Measurements from ENCODE around the gene FN3K. TPM values are rescaled to one million over a fixed set of nuclear protein-coding genes. Genes with fewer than 3 reads are reported as not detected.

The FN3K gene
- total and polyA plus RNA-seq, 2 donors (not counting 3 experiments of a cell fraction or from before 2014, with no cell fraction given) = 2.0 to 12.0 TPM

- H3K27me3 ChIP-seq (ENCODE audit: control insufficient read depth in 2 of 2, insufficient read depth in 2 of 2, low read length in 2 of 2) = no peaks in the 10 kb centered on the region
- H3K4me1 ChIP-seq (ENCODE audit: control insufficient read depth, extremely low read depth, insufficient read depth, low read length) = no peaks in the 10 kb centered on the region
- intact Hi-C loops (cut with micrococcal nuclease) (loop anchor here (2.0 kb wide), 1 partner anchor 422 kb away; no protein-coding TSS in a partner anchor), dilution Hi-C loops (cut with MboI; ENCODE audit: extremely low pct_ligation_motif_present, low sequenced_read_pairs) (no loop called here)
- H3K4me3 ChIP-seq (replicated peaks in 1 of 3; ENCODE audit: insufficient read depth in 1 of 3, low read depth in 1 of 3, low read length in 3 of 3) = no peak overlapping the region
- no TSS peak for BruUV-seq (replicated peaks)
- H3K9me3 ChIP-seq (replicated peaks; ENCODE audit: control insufficient read depth, insufficient read depth, low read length) = no peaks in the 10 kb centered on the region
- no peak overlapping the region for H3K9ac ChIP-seq (replicated peaks; ENCODE audit: extremely low read depth, insufficient read depth, low read length)
- peak; percentile 44 for DNase-seq (ENCODE audit: low read depth, low spot score)
- H3K9me1 ChIP-seq (replicated peaks; ENCODE audit: control insufficient read depth, extremely low read depth, insufficient read depth, low read length) = no peaks in the 10 kb centered on the region
- no peak overlapping the region for H3K4me2 ChIP-seq (ENCODE audit: insufficient read depth, low read length)
- no peak overlapping the region for H3K27ac ChIP-seq (ENCODE audit: insufficient read depth, low read depth, low read length)
- FAIRE-seq = peak; percentile 78
- H4K20me1 ChIP-seq (replicated peaks; ENCODE audit: control insufficient read depth, extremely low read depth, insufficient read depth, low read length) = no peaks in the 10 kb centered on the region
- ChIA-PET CTCF (interaction anchor here (0.5 to 0.9 kb wide), 3 partner anchors 14 to 139 kb away, joined by 3 read pairs; no protein-coding TSS in a partner anchor), POLR2A (no interaction called here)
- H3K79me2 ChIP-seq (ENCODE audit: control insufficient read depth, insufficient read depth, low read length) = no peaks in the 10 kb centered on the region
- peaks cover 0 to 2% of the 10 kb centered on the region in 2 experiments for H3K36me3 ChIP-seq (ENCODE audit: control insufficient read depth in 2 of 2, extremely low read depth in 1 of 2, insufficient read depth in 2 of 2, low read length in 2 of 2)
- no peak overlapping the region for H2AFZ ChIP-seq (ENCODE audit: low read depth, low read length)
- TF ChIP-seq MAX (IDR thresholded peaks at IDR 0.05; ENCODE audit: insufficient read depth, insufficient read length) (no peak), CTCF (IDR thresholded peaks at IDR 0.05; ENCODE audit: extremely low read depth in 1 of 2, insufficient read depth in 1 of 2, low read depth in 1 of 2, low read length in 2 of 2) (peak; percentile 92 to 93)
Observed at GRCh38 chr17:82775001-82775823, 39.8 kb downstream of the FN3K start.

- Histone ChIP-seq H3K4me3 (replicated peaks in 1 of 3; ENCODE audit: insufficient read depth in 1 of 3, low read depth in 1 of 3, low read length in 3 of 3) (no peak overlapping the region), H3K4me2 (ENCODE audit: insufficient read depth, low read length) (no peak overlapping the region), H3K9ac (replicated peaks; ENCODE audit: extremely low read depth, insufficient read depth, low read length) (no peak overlapping the region), H3K9me1 (replicated peaks; ENCODE audit: control insufficient read depth, extremely low read depth, insufficient read depth, low read length) (no peaks in the 10 kb centered on the region), H3K79me2 (ENCODE audit: control insufficient read depth, insufficient read depth, low read length) (no peaks in the 10 kb centered on the region), H3K9me3 (replicated peaks; ENCODE audit: control insufficient read depth, insufficient read depth, low read length) (no peaks in the 10 kb centered on the region), H4K20me1 (replicated peaks; ENCODE audit: control insufficient read depth, extremely low read depth, insufficient read depth, low read length) (no peaks in the 10 kb centered on the region), H3K27ac (ENCODE audit: insufficient read depth, low read depth, low read length) (no peak overlapping the region), H2AFZ (ENCODE audit: low read depth, low read length) (no peak overlapping the region), H3K36me3 (ENCODE audit: control insufficient read depth in 2 of 2, extremely low read depth in 1 of 2, insufficient read depth in 2 of 2, low read length in 2 of 2) (peaks cover 0 to 2% of the 10 kb centered on the region in 2 experiments), H3K4me1 (ENCODE audit: control insufficient read depth, extremely low read depth, insufficient read depth, low read length) (no peaks in the 10 kb centered on the region), H3K27me3 (ENCODE audit: control insufficient read depth in 2 of 2, insufficient read depth in 2 of 2, low read length in 2 of 2) (no peaks in the 10 kb centered on the region)
- BruUV-seq (replicated peaks) = no TSS peak
- TF ChIP-seq POLR2A (IDR thresholded peaks at IDR 0.05; ENCODE audit: low read depth, low read length) = no peak
- TF ChIP-seq POLR2AphosphoS5 (IDR thresholded peaks at IDR 0.05; ENCODE audit: insufficient read depth, low read depth, low read length) = no peak
- TF ChIP-seq EZH2 (IDR thresholded peaks at IDR 0.05; ENCODE audit: borderline replicate concordance, low read depth, low read length, severe bottlenecking) = no peak
- no peak for TF ChIP-seq CTCF (IDR thresholded peaks at IDR 0.05; ENCODE audit: extremely low read depth in 1 of 2, insufficient read depth in 1 of 2, low read depth in 1 of 2, low read length in 2 of 2)
- TF ChIP-seq MAX (IDR thresholded peaks at IDR 0.05; ENCODE audit: insufficient read depth, insufficient read length) = no peak
- TF ChIP-seq MYC (IDR thresholded peaks at IDR 0.05; ENCODE audit: low read depth, low read length) = no peak
- TF ChIP-seq GATA2 (IDR thresholded peaks at IDR 0.05; ENCODE audit: insufficient read depth, insufficient read length, low read depth, low read length) = no peak
- no peak for TF ChIP-seq FOS (IDR thresholded peaks at IDR 0.05; ENCODE audit: borderline replicate concordance, insufficient read depth, low read length)
- dilution Hi-C loops (cut with MboI; ENCODE audit: extremely low pct_ligation_motif_present, low sequenced_read_pairs) (no loop called here), intact Hi-C loops (cut with micrococcal nuclease) (no loop called here)
- ChIA-PET CTCF (no interaction called here), POLR2A (no interaction called here)
- FAIRE-seq (no peak), DNase-seq (ENCODE audit: low read depth, low spot score) (no peak)
Observed at GRCh38 chr17:82776454-82776853, 41.0 kb downstream of the FN3K start.
